HUES6 (cell line): ENCODE results near the gene FCHSD1.

Experiments used
- H3K27ac ChIP-seq: 2 replicates; pipeline ENCODE4 v1.7.0; 2013; ENCODE audit warnings: low read depth, mild to moderate bottlenecking, low read length, inconsistent platforms
- H3K27me3 ChIP-seq: 2 replicates; pipeline ENCODE4 v1.6.1; 2013; ENCODE audit warnings: low read length; ENCODE audit not compliant: control insufficient read depth, insufficient read depth
- H3K36me3 ChIP-seq: 2 replicates; pipeline ENCODE4 v1.6.1; 2013; ENCODE audit warnings: low read length; ENCODE audit not compliant: control insufficient read depth, insufficient read depth
- H3K4me1 ChIP-seq: 2 replicates; pipeline ENCODE4 v1.6.1; 2013; ENCODE audit warnings: low read length; ENCODE audit not compliant: control insufficient read depth, insufficient read depth
- H3K4me3 ChIP-seq: 2 replicates; pipeline ENCODE4 v1.5.1; 2013; ENCODE audit warnings: low read depth, low read length
- H3K9ac ChIP-seq: one replicate; pipeline ENCODE4 v1.6.1; 2013; ENCODE audit warnings: mild to moderate bottlenecking, low read length
- H3K9me3 ChIP-seq: 2 replicates; pipeline ENCODE4 v1.6.1; 2013; ENCODE audit warnings: low read depth, low read length; ENCODE audit not compliant: control insufficient read depth, insufficient read depth

The FCHSD1 gene

DNA sequence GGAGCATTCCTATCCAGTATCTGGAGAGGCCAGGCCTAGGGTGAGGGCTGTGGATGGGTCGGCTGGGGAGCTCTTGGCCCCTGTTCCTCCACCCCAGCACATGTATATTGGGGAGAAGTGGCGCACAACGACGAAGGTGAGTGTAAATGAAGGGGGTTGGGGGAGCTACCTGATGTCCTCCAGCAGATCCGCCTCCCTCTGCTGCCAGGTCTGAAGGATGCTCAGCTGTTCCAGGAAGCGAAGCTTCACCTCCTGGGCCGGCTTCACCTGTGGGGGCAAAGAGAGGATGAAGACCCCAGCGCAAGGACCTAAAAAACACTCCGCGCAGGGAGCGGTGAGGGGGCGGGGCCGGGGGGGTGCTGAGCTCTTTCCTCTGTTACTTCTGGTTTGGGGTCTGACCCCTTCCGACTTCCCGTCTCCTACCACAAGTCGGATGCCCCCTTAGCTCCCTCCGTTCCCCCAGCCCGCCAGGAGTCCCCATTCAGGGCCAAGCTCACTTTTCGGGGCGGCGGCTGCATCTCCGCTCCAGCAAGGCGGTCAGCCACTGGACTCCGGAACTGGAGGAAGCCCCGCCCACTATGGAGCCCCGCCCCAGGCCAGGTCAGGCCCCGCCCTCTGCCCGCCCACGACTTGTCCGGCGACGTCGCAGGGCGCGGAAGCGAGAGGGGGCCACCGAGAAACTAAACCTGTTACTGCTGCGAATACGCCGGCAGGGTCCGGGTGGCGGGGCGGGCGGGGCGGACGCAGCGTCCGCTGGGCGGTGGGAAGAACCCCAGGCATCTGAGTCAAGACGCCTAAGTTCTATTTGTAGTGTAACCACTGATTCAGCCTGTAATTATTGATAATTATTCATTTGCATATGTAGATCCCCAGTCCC lies at the start of gene FCHSD1:
Gene FCHSD1 (minus strand): TSS at position 568 of the 877 bp plus-strand sequence. CDS start 50 bp downstream, at position 518.
- Histone ChIP-seq H3K36me3 (peaks cover 31% of the 10 kb centered on the region), H3K9me3 (no peaks in the 10 kb centered on the region), H3K27me3 (no peaks in the 10 kb centered on the region), H3K4me3 (peak within 1 kb of the TSS; percentile 84), H3K27ac (no peak within 1 kb of the TSS), H3K9ac (peak within 1 kb of the TSS; percentile 45), H3K4me1 (peaks cover 13% of the 10 kb centered on the region)

DNA sequence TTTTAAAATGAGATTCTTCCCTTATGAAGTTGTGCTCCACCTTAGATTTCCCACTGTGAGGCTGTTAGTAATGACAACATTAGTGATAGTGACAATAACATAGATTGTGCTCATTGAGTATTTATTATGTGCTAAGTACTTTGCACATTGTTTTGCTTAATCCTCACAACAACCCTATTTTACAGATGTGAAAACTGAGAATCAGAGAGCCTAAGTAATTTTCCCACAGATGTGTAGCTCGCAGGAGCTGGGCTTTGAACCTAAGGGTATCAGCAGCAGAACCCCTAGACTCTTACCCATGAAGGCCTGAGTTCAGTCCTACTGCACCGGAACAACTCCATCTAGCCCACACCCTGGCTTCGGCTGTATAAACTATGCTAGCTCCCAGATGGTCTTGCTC lies 46.4 kb upstream of the FCHSD1 start:
- no peak overlapping the region for H3K4me3 ChIP-seq
- H3K27ac ChIP-seq = no peak overlapping the region
- no peak overlapping the region for H3K9ac ChIP-seq
- peaks cover 20% of the 10 kb centered on the region for H3K4me1 ChIP-seq
- peaks cover 37% of the 10 kb centered on the region for H3K27me3 ChIP-seq
- H3K9me3 ChIP-seq = no peaks in the 10 kb centered on the region
- H3K36me3 ChIP-seq = no peaks in the 10 kb centered on the region

DNA sequence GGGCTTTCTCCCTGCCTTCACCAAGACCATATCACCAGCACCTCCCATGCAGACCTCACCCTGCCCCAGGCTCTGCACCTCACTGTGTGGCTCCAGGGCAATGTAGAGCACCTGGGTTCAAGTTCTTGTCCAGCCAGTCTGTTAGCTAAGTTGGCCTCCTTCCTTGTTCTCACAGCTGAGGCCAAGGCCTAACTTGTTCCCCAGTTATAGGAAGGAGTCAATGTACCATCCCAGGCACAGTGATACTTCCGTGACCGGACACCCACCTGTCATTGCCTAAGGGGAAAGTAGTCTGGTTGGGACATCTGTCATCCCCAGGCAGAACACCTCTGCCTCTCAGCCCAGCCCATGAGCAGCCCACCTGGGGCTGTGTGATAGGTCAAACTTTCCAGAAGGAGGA lies 45.2 kb upstream of the FCHSD1 start:
- H3K27ac ChIP-seq = no peak overlapping the region
- no peaks in the 10 kb centered on the region for H3K9me3 ChIP-seq
- H3K36me3 ChIP-seq = no peaks in the 10 kb centered on the region
- H3K4me3 ChIP-seq = no peak overlapping the region
- peaks cover 31% of the 10 kb centered on the region for H3K27me3 ChIP-seq
- H3K9ac ChIP-seq = no peak overlapping the region
- H3K4me1 ChIP-seq = peaks cover 24% of the 10 kb centered on the region

DNA sequence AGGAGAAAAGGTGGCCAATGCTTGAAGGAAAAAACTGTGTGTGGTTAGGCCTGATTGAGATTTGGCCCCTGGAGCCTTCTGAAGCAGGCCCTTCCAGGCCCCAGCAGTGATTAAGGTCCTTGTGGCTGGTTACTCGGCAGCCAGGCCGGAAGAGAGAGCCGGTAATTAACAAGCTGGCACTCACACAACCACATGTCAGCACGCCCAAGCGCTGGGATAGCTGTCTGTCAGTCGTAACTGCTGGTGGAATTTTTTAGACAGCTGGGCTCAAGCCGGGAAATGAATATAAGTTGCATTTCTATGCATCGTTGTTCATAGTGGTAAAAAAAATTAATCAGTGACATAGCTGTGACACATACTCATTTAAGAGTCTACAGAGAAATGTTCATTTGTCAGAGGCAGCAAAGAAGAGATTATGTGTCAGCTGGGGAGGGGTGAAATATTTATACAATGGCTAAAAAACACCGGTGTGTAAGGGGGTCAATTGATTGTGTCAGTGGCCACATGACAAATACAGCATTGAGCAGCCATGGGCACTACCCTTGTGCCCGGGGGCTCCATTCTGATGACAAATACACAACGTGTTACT lies 44.5 kb upstream of the FCHSD1 start:
- H3K9ac ChIP-seq = no peak overlapping the region
- peaks cover 31% of the 10 kb centered on the region for H3K27me3 ChIP-seq
- peaks cover 24% of the 10 kb centered on the region for H3K4me1 ChIP-seq
- H3K36me3 ChIP-seq = no peaks in the 10 kb centered on the region
- no peak overlapping the region for H3K27ac ChIP-seq
- H3K4me3 ChIP-seq = no peak overlapping the region
- no peaks in the 10 kb centered on the region for H3K9me3 ChIP-seq

DNA sequence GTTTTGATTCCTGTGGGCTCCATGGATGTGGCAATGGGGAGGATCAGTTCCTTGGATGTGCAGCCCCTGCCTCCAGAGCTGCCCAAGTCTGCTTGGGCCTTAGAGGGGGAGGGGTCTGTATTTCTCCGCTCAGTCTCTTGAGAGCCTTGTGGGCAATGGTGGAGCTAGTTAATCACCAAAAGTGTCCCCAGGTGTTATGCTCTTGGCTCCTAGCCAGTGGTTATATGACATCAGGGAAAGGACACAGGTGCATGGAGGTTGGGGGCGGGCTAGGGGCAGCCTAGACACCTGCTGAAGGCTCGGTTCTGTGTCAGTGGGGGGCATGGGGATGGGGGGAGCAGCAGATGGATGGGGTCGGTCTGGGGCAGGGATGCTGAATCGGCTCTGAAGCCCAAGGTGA lies 43.3 kb upstream of the FCHSD1 start:
- H3K4me3 ChIP-seq = no peak overlapping the region
- no peaks in the 10 kb centered on the region for H3K36me3 ChIP-seq
- no peak overlapping the region for H3K27ac ChIP-seq
- H3K9me3 ChIP-seq = no peaks in the 10 kb centered on the region
- H3K4me1 ChIP-seq = peaks cover 24% of the 10 kb centered on the region
- no peak overlapping the region for H3K9ac ChIP-seq
- peaks cover 25% of the 10 kb centered on the region; the same call in 1 of the 2 replicates for H3K27me3 ChIP-seq

DNA sequence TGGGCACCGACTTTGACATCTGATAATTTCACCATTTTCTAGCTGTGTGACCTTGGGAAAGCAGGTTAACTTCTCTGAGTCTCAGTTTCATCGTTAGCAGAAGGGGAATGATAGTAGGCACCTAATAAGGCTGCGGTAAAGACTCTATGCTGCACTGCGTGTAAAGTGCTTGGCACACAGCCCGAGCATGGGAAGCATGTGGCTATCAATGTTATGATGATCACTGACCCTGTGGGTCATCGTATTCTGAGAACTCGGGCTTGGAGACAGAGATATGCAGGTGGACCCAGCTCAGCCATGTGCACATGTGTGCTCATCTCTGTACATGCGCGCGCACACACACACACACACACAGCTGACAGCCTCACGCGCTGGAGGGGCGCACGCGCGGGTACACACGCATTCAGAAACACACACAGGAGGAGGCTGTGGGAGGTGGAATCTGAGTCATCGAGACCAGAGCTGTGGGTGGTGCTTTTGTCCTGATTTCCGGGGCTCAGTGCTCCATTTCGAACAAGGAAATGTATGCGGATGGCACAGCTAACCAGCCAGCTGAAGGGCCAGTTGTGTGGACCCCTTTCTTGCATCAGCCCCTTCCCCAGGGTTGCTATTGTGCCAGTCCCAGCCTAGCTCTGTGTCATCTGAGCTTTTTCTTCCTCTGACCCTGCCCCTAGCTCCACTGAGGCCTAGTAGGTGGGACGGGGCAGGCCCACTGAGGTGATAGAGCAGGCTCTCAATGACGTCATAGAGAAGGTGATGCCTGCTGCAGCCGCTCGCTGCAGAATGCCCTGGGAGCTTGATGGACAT lies 41.9 kb upstream of the FCHSD1 start:
- Histone ChIP-seq H3K27ac (no peak overlapping the region), H3K27me3 (peaks cover 19% of the 10 kb centered on the region; the same call in 1 of the 2 replicates), H3K36me3 (no peaks in the 10 kb centered on the region), H3K4me3 (no peak overlapping the region), H3K9me3 (no peaks in the 10 kb centered on the region), H3K9ac (no peak overlapping the region), H3K4me1 (peaks cover 24% of the 10 kb centered on the region)

DNA sequence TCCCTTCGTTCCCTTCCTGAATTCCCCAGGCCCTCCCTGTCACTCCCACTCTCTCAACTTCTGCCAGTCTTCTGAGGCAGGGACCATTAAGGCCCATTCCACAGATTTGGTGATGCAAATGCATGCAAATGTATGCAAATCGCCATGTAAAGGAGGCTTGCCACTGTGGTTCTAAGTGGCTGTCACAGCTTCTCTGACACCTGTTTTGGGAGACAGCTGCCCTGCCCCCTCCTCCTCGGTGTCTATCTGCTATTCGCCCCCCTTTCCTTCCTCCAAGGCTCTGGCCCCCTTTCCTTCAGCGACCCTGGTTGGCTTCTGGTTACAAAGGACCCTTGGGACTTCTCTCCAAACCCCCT lies 41.3 kb upstream of the FCHSD1 start:
- H3K4me1 ChIP-seq = peaks cover 24% of the 10 kb centered on the region
- no peaks in the 10 kb centered on the region for H3K9me3 ChIP-seq
- peaks cover 19% of the 10 kb centered on the region; the same call in 1 of the 2 replicates for H3K27me3 ChIP-seq
- no peaks in the 10 kb centered on the region for H3K36me3 ChIP-seq
- H3K4me3 ChIP-seq = peak overlapping the region; percentile 59
- no peak overlapping the region for H3K27ac ChIP-seq
- no peak overlapping the region for H3K9ac ChIP-seq

DNA sequence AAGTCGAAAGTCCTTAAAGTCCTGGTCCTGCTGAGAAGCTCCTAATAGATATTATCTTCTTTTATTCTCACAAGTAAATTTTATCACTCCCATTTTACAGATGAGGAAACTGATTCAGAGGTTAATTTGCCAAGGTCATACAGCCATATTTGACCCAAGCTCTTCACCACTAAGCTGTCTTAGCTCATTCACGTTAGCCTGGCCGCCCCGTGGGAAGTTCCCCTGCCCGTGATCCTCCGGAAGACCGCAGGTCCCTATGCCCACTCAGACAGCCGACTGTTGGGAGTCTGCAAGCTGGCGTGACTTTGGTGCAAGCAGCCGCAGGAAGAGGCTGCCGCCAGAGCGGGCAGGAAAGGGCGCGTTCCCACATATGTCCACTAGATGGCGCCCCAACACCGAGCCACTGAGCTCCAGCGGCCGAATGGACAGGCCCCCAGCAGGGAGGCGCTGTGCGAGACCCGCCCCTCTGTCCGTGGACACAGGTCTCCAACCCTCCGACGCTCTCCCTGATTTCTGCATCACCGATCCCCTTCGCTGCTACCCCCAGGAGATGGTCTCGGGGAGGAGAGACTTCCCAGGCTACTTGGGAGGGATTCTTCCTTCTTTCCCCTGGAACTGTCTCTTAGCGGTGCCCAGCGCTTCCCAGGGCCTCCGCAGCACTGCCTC lies 40.8 kb upstream of the FCHSD1 start:
- peaks cover 25% of the 10 kb centered on the region for H3K4me1 ChIP-seq
- H3K36me3 ChIP-seq = no peaks in the 10 kb centered on the region
- no peak overlapping the region for H3K9ac ChIP-seq
- H3K4me3 ChIP-seq = peak overlapping the region; percentile 59
- H3K27ac ChIP-seq = no peak overlapping the region
- H3K9me3 ChIP-seq = no peaks in the 10 kb centered on the region
- H3K27me3 ChIP-seq = peaks cover 19% of the 10 kb centered on the region; the same call in 1 of the 2 replicates

DNA sequence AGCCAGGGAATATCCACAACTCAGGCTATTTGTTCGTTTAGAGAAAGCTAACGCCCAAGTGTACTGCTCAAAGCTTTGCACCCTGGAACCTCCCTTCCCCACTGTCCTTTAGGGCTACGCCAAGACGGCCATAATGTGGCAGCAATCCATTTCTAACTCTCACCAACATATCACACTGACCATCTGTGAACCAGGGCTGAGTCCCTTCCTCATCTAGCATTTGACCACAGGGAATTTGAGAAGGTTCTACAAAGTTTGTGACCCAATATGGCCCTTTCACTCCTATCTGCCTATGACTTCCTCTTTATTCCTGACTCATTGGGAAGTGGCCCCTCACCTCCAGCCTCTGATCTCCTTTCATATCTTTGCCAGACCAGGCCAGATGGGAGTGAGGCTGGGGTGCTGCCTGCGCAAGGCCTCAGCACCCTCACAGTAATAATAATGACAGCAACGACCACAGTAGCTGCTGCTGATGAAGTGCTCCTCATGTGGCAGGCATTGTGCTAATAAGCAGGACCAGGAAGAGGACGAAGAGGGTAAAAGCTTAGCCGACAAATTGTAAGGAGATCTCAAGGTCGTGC lies 40.2 kb upstream of the FCHSD1 start:
- Histone ChIP-seq H3K27me3 (peaks cover 14% of the 10 kb centered on the region; the same call in 1 of the 2 replicates), H3K27ac (no peak overlapping the region), H3K4me1 (peaks cover 22% of the 10 kb centered on the region), H3K36me3 (no peaks in the 10 kb centered on the region), H3K9ac (no peak overlapping the region), H3K9me3 (no peaks in the 10 kb centered on the region), H3K4me3 (no peak overlapping the region)

DNA sequence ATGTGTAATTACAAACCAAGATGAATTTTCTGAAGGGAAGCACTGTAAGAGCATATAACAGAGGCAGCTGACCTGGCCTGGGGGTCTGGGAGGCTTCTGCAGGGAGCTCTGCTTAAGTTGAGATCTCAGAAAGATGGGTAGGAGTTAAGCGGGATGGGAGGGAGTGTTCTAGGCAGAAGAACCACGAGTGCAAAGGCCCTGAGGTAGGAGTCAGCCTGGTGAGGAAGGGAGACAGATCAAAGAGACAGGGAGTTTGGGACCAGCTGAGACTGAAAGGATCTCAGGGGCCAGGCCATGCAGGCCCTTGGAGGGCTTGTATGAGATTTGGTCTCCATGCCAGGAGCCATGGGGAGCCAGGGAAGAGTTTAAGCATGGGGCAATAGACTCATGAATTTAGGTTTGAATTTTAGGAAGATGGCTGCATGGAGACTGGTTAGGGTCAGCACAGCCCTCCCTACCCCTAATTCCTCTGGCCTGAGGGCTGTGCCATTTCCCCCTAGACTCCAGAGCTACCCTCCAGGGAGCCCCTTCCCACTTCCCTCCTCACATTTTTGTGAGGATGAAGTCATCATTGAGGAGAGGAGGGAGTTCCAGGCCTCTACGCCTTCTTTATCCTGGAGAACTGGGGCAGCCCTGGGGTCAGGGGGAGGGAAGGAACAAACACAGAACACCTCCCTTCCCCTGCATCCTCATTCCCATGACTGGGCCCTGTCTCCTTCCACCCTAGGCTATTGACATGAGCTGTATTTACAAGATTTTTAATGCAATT lies 35.6 kb upstream of the FCHSD1 start:
- H3K9ac ChIP-seq = peak overlapping the region; percentile 9
- H3K36me3 ChIP-seq = no peaks in the 10 kb centered on the region
- no peaks in the 10 kb centered on the region for H3K9me3 ChIP-seq
- H3K4me3 ChIP-seq = no peak overlapping the region
- peaks cover 25% of the 10 kb centered on the region; the same call in 1 of the 2 replicates for H3K4me1 ChIP-seq
- no peak overlapping the region; the same call in 1 of the 2 replicates for H3K27ac ChIP-seq
- 0 out of 2 replicates have a peak, but pooled peaks cover 13% of the 10 kb centered on the region for H3K27me3 ChIP-seq
